PC-3 (cell line): Measurements from ENCODE around the gene SKIDA1. TPM values are rescaled to one million over a fixed set of nuclear protein-coding genes. Genes with fewer than 3 reads are reported as not detected.

Experiments used
- ATAC-seq: fragments of 200-7000 bp; cut with Tn5 transposase; 2 replicates; pipeline ENCODE4 v1.9.1; 2020; ENCODE audit warnings: mild to moderate bottlenecking, moderate library complexity
- BruUV-seq: library from RNA; stranded (reverse); fragments of 400-500 nt; replicated peaks from 2 replicates; lab custom pipeline; 2021; lab: Mats Ljungman, UMichigan
- CTCF ChIA-PET: fragments of 300-600 bp; sonication (Branson Sonifier 250); formaldehyde crosslinking; loops from one replicate; lab custom pipeline; 2022; ENCODE audit warnings: antibody characterized with exemption; lab: Charles Lee
- POLR2A ChIA-PET: fragments of 300-600 bp; sonication (Branson Sonifier 250); formaldehyde crosslinking; loops from one replicate; lab custom pipeline; 2022; ENCODE audit warnings: antibody characterized with exemption; ENCODE audit not compliant: unreplicated experiment; lab: Charles Lee
- DNase-seq: peaks from one replicate; pipeline ENCODE4 v3.0.0-alpha.2; 2015
- H2AFZ ChIP-seq: fragments of 300-600 bp; sonication (generic); 2 replicates; pipeline ENCODE4 v1.6.0; 2016; ENCODE audit warnings: antibody characterized with exemption, low read length
- H3F3A ChIP-seq: fragments of 300-600 bp; sonication (generic); one replicate; pipeline ENCODE4 v1.6.0; 2017; ENCODE audit warnings: antibody characterized with exemption, low read length, control low read depth, mild to moderate bottlenecking; ENCODE audit not compliant: unreplicated experiment
- H3K27ac ChIP-seq: fragments of 300-600 bp; sonication (generic); 2 replicates; pipeline ENCODE4 v1.5.1; 2016; ENCODE audit warnings: mild to moderate bottlenecking, low read length
- H3K27me3 ChIP-seq: fragments of 300-600 bp; sonication (generic); 2 replicates; pipeline ENCODE4 v1.6.1; 2016; ENCODE audit warnings: low read length, mixed read lengths
- H3K36me3 ChIP-seq: fragments of 300-600 bp; sonication (generic); 2 replicates; pipeline ENCODE4 v1.6.1; 2016; ENCODE audit warnings: low read depth, mixed run types, low read length, mixed read lengths
- H3K4me1 ChIP-seq: fragments of 300-600 bp; sonication (generic); 2 replicates; pipeline ENCODE4 v1.5.1; 2016; ENCODE audit warnings: low read length; ENCODE audit not compliant: insufficient read depth
- H3K4me2 ChIP-seq: fragments of 300-600 bp; sonication (generic); 2 replicates; pipeline ENCODE4 v1.6.0; 2016; ENCODE audit warnings: low read length
- H3K4me3 ChIP-seq: fragments of 300-600 bp; sonication (generic); 2 replicates; pipeline ENCODE4 v1.5.1; 2016; ENCODE audit warnings: mild to moderate bottlenecking, low read length, mixed read lengths
- H3K79me2 ChIP-seq: fragments of 300-600 bp; sonication (generic); 2 replicates; pipeline ENCODE4 v1.6.1; 2017; ENCODE audit warnings: low read length, mixed read lengths
- H3K9ac ChIP-seq: fragments of 300-600 bp; sonication (generic); 2 replicates; pipeline ENCODE4 v1.6.0; 2016; ENCODE audit warnings: mild to moderate bottlenecking, low read length
- H3K9me2 ChIP-seq: fragments of 300-600 bp; sonication (generic); replicated peaks from 2 replicates; pipeline ENCODE4 v1.6.1; 2016; ENCODE audit warnings: mixed run types, low read length, mixed read lengths
- H3K9me3 ChIP-seq: fragments of 300-600 bp; sonication (generic); 2 replicates; pipeline ENCODE4 v1.6.1; 2016; ENCODE audit warnings: low read length, mixed read lengths
- H4K20me1 ChIP-seq: fragments of 300-600 bp; sonication (generic); 2 replicates; pipeline ENCODE4 v1.6.1; 2016; ENCODE audit warnings: low read length, mixed read lengths
- EZH2 ChIP-seq: fragments of 300-600 bp; sonication (generic); IDR thresholded peaks from one replicate; pipeline ENCODE4 v1.6.1; 2017; ENCODE audit warnings: antibody characterized with exemption, mild to moderate bottlenecking, low read length; ENCODE audit not compliant: unreplicated experiment
- EZH2phosphoT487 ChIP-seq: fragments of 300-600 bp; sonication (generic); IDR thresholded peaks from 2 replicates; pipeline ENCODE4 v1.6.1; 2018; ENCODE audit warnings: mild to moderate bottlenecking, antibody characterized with exemption, low read length, borderline replicate concordance
- intact Hi-C: fragments of 100-400 bp; cut with micrococcal nuclease; formaldehyde crosslinking; loops from 2 replicates; pipeline ENCODE4 v1.9.0; 2023
- total RNA-seq: library from RNA; depleted of rRNA; stranded (reverse); fragments of >200 nt; gene quantifications from 2 replicates; pipeline ENCODE4 v1.2.3, GENCODE V29; 2014
- TF ChIP-seq, protein P1 (sequence below): fragments of 300-600 bp; sonication (generic); conservative IDR thresholded peaks from 2 replicates; pipeline ENCODE4 v1.5.1; 2017; ENCODE audit warnings: antibody characterized with exemption, low read depth, mild to moderate bottlenecking, low read length

SKIDA1 gene
- total RNA-seq, 1 experiment from 2014 or later = 0.26 TPM

DNA sequence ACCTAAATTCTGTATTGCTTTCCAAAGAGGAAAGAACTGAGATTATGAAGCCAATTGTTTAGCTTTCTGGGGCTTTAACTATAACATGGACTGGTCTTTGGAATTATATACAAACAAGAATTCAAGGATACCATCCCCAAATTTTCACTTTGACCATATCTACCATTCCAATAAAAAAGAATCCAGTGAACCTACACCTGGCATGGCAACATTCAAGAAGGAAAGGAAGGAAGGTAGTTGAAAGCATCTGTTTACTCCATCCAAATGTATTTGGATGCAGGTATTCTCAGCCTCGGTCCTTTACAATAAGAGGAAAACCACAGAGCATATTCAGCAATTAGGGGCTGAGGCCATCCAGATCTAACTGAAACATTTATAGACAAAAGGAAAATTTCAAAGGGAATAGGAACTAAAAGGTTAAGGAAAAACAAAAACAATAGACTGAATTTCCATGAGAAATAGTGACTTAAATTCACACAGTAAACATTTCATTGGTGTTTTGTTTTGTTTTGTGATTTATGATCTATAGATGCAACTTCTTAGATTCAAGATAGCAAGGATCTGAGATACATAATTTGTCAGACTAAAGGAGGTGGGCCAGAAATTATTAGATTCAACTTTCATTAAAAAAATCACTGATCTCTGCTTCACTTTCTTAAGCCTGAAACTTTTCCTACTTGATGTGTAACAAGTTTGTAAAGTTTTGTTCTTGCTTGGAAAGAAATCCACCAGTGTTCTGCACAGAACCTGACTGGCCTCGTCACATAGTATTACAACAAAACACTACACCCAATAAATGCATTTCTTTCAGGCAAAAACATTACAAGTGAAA lies 12.7 kb downstream of the SKIDA1 start:
- no peak overlapping the region for H3K4me3 ChIP-seq
- H3K79me2 ChIP-seq = no peaks in the 10 kb centered on the region
- no peak for DNase-seq
- H3K27ac ChIP-seq = no peak overlapping the region
- H3K4me1 ChIP-seq = peaks cover 6% of the 10 kb centered on the region
- intact Hi-C loops = no loop called here
- no peaks in the 10 kb centered on the region for H3K9me3 ChIP-seq
- no peak overlapping the region for H3K9ac ChIP-seq
- H3F3A ChIP-seq = no peaks in the 10 kb centered on the region
- TF ChIP-seq EZH2phosphoT487 (no peak), EZH2 (no peak)
- TF ChIP-seq, protein P1, sequence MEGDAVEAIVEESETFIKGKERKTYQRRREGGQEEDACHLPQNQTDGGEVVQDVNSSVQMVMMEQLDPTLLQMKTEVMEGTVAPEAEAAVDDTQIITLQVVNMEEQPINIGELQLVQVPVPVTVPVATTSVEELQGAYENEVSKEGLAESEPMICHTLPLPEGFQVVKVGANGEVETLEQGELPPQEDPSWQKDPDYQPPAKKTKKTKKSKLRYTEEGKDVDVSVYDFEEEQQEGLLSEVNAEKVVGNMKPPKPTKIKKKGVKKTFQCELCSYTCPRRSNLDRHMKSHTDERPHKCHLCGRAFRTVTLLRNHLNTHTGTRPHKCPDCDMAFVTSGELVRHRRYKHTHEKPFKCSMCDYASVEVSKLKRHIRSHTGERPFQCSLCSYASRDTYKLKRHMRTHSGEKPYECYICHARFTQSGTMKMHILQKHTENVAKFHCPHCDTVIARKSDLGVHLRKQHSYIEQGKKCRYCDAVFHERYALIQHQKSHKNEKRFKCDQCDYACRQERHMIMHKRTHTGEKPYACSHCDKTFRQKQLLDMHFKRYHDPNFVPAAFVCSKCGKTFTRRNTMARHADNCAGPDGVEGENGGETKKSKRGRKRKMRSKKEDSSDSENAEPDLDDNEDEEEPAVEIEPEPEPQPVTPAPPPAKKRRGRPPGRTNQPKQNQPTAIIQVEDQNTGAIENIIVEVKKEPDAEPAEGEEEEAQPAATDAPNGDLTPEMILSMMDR = no peak
- H3K27me3 ChIP-seq = no peaks in the 10 kb centered on the region
- POLR2A ChIA-PET = no interaction called here
- H3K36me3 ChIP-seq = no peaks in the 10 kb centered on the region
- no peak overlapping the region for H2AFZ ChIP-seq
- H3K4me2 ChIP-seq = no peak overlapping the region
- H4K20me1 ChIP-seq = no peaks in the 10 kb centered on the region
- no peaks in the 10 kb centered on the region for H3K9me2 ChIP-seq
- CTCF ChIA-PET = no interaction called here
- ATAC-seq = no peak
- BruUV-seq = no TSS peak

DNA sequence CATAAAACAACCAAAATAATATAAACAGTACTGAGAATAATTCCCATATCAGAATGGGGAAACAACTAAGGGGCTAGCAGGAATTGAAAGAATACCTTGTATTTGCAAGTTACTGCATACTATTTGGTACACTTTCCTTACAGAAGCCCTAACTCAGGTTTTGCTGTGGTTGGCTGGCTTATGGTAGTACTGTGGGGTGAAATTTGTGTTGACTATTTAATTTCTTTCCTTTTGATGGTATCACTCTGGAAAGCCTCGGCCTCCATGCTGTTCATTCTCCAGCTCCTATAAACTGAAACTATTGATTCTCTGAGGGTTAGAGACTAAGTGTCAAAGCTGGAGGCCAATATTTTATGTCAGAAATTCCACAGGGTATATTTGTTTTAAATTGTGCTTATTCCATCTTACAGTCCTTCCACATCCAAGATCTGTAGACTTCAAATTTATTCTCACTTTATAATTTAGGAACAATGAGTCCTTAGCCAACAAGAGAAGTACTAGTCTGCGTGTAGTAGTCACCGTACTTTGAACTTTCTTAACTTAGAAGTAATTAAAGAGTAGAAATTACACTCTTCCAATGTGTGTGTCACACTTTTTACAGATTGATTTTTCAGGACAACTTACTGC lies 13.4 kb downstream of the SKIDA1 start:
- intact Hi-C loops = no loop called here
- H2AFZ ChIP-seq = no peak overlapping the region

More for the DNA sequence above, 13.4 kb downstream of the SKIDA1 start:
- Histone ChIP-seq H3K4me2 (no peak overlapping the region), H3K79me2 (no peaks in the 10 kb centered on the region), H4K20me1 (no peaks in the 10 kb centered on the region), H3K36me3 (no peaks in the 10 kb centered on the region), H3K9ac (no peak overlapping the region), H3K9me2 (no peaks in the 10 kb centered on the region), H3K4me1 (peaks cover 6% of the 10 kb centered on the region), H3K27me3 (no peaks in the 10 kb centered on the region), H3K9me3 (no peaks in the 10 kb centered on the region), H3K4me3 (no peak overlapping the region), H3F3A (no peaks in the 10 kb centered on the region), H3K27ac (no peak overlapping the region)
- DNase-seq = no peak
- no peak for ATAC-seq
- no TSS peak for BruUV-seq
- TF ChIP-seq, protein P1 = no peak
- no peak for TF ChIP-seq EZH2phosphoT487
- no peak for TF ChIP-seq EZH2
- ChIA-PET CTCF (no interaction called here), POLR2A (no interaction called here)
